ENCODE data around the gene GPR183.

- TF ChIP-seq ARNT (IDR thresholded peaks at IDR 0.05) = no peak
- no peak for TF ChIP-seq NFRKB (IDR thresholded peaks at IDR 0.05)
- no peak for TF ChIP-seq SP1 (IDR thresholded peaks at IDR 0.05)
- no peak for TF ChIP-seq TARDBP (IDR thresholded peaks at IDR 0.05)
These were observed 29.0 kb downstream of the GPR183 start for GRCh38 chr13:99278200-99278599.

Measured in HEK293T (cell line).